ENCODE data around the gene COL23A1. TPM values are rescaled to one million over a fixed set of nuclear protein-coding genes. Genes with fewer than 3 reads are reported as not detected.

COL23A1 gene
- total and polyA plus RNA-seq, 4 donors = 0.76 to 4.4 (median 1.3) TPM

- Histone ChIP-seq H3K27me3 (ENCODE audit: control insufficient read depth in 3 of 3, insufficient read depth in 3 of 3, low read length in 2 of 3) (no peaks in the 10 kb centered on the region), H3K4me1 (ENCODE audit: control insufficient read depth in 5 of 5, insufficient read depth in 5 of 5, low read length in 5 of 5) (peaks cover 0 to 10% (median 0%) of the 10 kb centered on the region in 5 donors), H3K9me3 (ENCODE audit: control insufficient read depth in 4 of 4, insufficient read depth in 3 of 4, low read length in 3 of 4) (no peaks in the 10 kb centered on the region), H3K27ac (ENCODE audit: low read depth in 1 of 2, low read length in 1 of 2) (peak overlapping the region in 1 of 2 donors; percentile 85), H3K36me3 (ENCODE audit: control insufficient read depth in 4 of 4, insufficient read depth in 4 of 4, low read length in 4 of 4) (no peaks in the 10 kb centered on the region), H3K9ac (ENCODE audit: insufficient read depth in 1 of 2, low read length in 2 of 2) (no peak overlapping the region), H3K4me3 (no peak overlapping the region)
- no peak for TF ChIP-seq CTCF (IDR thresholded peaks at IDR 0.05; ENCODE audit: control extremely low read depth, extremely low read depth)
- 86 to 89% methylated on average over 12 of the region's 12 CpGs for WGBS, 2 donors
- ATAC-seq (ENCODE audit: insufficient read depth, low FRiP score) (no peak), DNase-seq (no peak)
Observed at GRCh38 chr5:178525906-178526732, 64.1 kb downstream of the COL23A1 start.

- H3K9ac ChIP-seq (ENCODE audit: insufficient read depth in 1 of 2, low read length in 2 of 2) = no peak overlapping the region
- WGBS, 2 donors = 81 to 83% methylated on average over 10 of the region's 10 CpGs
- peaks cover 0 to 10% (median 0%) of the 10 kb centered on the region in 5 donors for H3K4me1 ChIP-seq (ENCODE audit: control insufficient read depth in 5 of 5, insufficient read depth in 5 of 5, low read length in 5 of 5)
- no peaks in the 10 kb centered on the region for H3K27me3 ChIP-seq (ENCODE audit: control insufficient read depth in 3 of 3, insufficient read depth in 3 of 3, low read length in 2 of 3)
- H3K27ac ChIP-seq (ENCODE audit: low read depth in 1 of 2, low read length in 1 of 2) = no peak overlapping the region
- H3K4me3 ChIP-seq = no peak overlapping the region
- H3K9me3 ChIP-seq (ENCODE audit: control insufficient read depth in 4 of 4, insufficient read depth in 3 of 4, low read length in 3 of 4) = peaks cover 0 to under 1% (median 0%) of the 10 kb centered on the region in 4 donors
- H3K36me3 ChIP-seq (ENCODE audit: control insufficient read depth in 4 of 4, insufficient read depth in 4 of 4, low read length in 4 of 4) = no peaks in the 10 kb centered on the region
- ATAC-seq (ENCODE audit: insufficient read depth, low FRiP score) = no peak
- no peak for DNase-seq
- TF ChIP-seq CTCF (IDR thresholded peaks at IDR 0.05; ENCODE audit: control extremely low read depth, extremely low read depth) = no peak
Observed at GRCh38 chr5:178524093-178524882, 65.9 kb downstream of the COL23A1 start.

GRCh38 chr5:178522361-178522760 is 67.8 kb downstream of the COL23A1 start:
- no peaks in the 10 kb centered on the region for H3K27me3 ChIP-seq (ENCODE audit: control insufficient read depth in 3 of 3, insufficient read depth in 3 of 3, low read length in 2 of 3)
- peaks cover 0 to 7% (median 0%) of the 10 kb centered on the region in 5 donors for H3K4me1 ChIP-seq (ENCODE audit: control insufficient read depth in 5 of 5, insufficient read depth in 5 of 5, low read length in 5 of 5)
- no peak overlapping the region for H3K4me3 ChIP-seq
- no peak overlapping the region for H3K27ac ChIP-seq (ENCODE audit: low read depth in 1 of 2, low read length in 1 of 2)
- no peaks in the 10 kb centered on the region for H3K36me3 ChIP-seq (ENCODE audit: control insufficient read depth in 4 of 4, insufficient read depth in 4 of 4, low read length in 4 of 4)
- TF ChIP-seq CTCF (IDR thresholded peaks at IDR 0.05; ENCODE audit: control extremely low read depth, extremely low read depth) = no peak
- 87 to 93% methylated on average over 14 of the region's 14 CpGs for WGBS, 2 donors
- H3K9me3 ChIP-seq (ENCODE audit: control insufficient read depth in 4 of 4, insufficient read depth in 3 of 4, low read length in 3 of 4) = peaks cover 0 to 2% (median 0%) of the 10 kb centered on the region in 4 donors
- no peak for DNase-seq
- H3K9ac ChIP-seq (ENCODE audit: insufficient read depth in 1 of 2, low read length in 2 of 2) = no peak overlapping the region
- no peak for ATAC-seq (ENCODE audit: insufficient read depth, low FRiP score)
